ENCODE data around the gene ZNF791. TPM values are rescaled to one million over a fixed set of nuclear protein-coding genes. Genes with fewer than 3 reads are reported as not detected.

The ZNF791 gene
- total and polyA plus RNA-seq, 2 of the 13 experiments (the other 11 are each of a cell fraction or from before 2014, with no cell fraction given) = 12.8 to 17.4 TPM

- no peak for TF ChIP-seq MNT (IDR thresholded peaks at IDR 0.05)
Measured at GRCh38 chr19:12639901-12640613, 29.3 kb downstream of the ZNF791 start (continued).

GRCh38 chr19:12641456-12641855 is 30.7 kb downstream of the ZNF791 start:
- H3K27ac ChIP-seq (ENCODE audit: extremely low read length, insufficient read depth, low read length) = no peak overlapping the region
- TF ChIP-seq ISL2 (CRISPR knock-in tag; IDR thresholded peaks at IDR 0.05) (no peak), ELF1 (CRISPR knock-in tag; IDR thresholded peaks at IDR 0.05) (no peak), ZNF674 (CRISPR knock-in tag; IDR thresholded peaks at IDR 0.05; ENCODE audit: low read depth) (no peak), EZH2 (conservative IDR thresholded peaks at IDR 0.05; ENCODE audit: low read depth, low read length) (no peak), PCBP2 (optimal IDR thresholded peaks at IDR 0.05; ENCODE audit: low read depth, low read length, poor library complexity, severe bottlenecking) (no peak), ZFP1 (CRISPR knock-in tag; IDR thresholded peaks at IDR 0.05) (no peak), ZNF552 (CRISPR knock-in tag; IDR thresholded peaks at IDR 0.05; ENCODE audit: borderline replicate concordance) (no peak), FOXK2 (IDR thresholded peaks at IDR 0.05) (no peak), MEF2D (CRISPR knock-in tag; IDR thresholded peaks at IDR 0.05) (no peak), ZSCAN25 (CRISPR knock-in tag; IDR thresholded peaks at IDR 0.05) (no peak), CAMTA2 (CRISPR knock-in tag; IDR thresholded peaks at IDR 0.05; ENCODE audit: borderline replicate concordance) (no peak)
- ChIA-PET POLR2A (no interaction called here), CTCF (ENCODE audit: low intra/inter-chr PET ratio, low total read pairs) (no interaction called here)
- H3K4me1 ChIP-seq (ENCODE audit: insufficient read depth, low read length) = peaks cover 11% of the 10 kb centered on the region; the same call in 1 of the 2 replicates
- no peaks in the 10 kb centered on the region for H3K36me3 ChIP-seq (replicated peaks in 1 of 2; ENCODE audit: control insufficient read depth in 1 of 2, insufficient read depth in 2 of 2, low read length in 2 of 2)
- WGBS (ENCODE audit: low lambda C conversion rate) = 63% methylated on average over 8 of the region's 13 CpGs
- no peak overlapping the region for H3K4me3 ChIP-seq (replicated peaks in 1 of 3; ENCODE audit: insufficient read depth in 1 of 3, low read depth in 2 of 3, low read length in 3 of 3)
- no peak for DNase-seq (ENCODE audit: low spot score)
- no peaks in the 10 kb centered on the region for H3K9me3 ChIP-seq (ENCODE audit: low read length)
- no peak overlapping the region for H2AFZ ChIP-seq (ENCODE audit: low read length)
- FAIRE-seq = no peak
- no peak overlapping the region for H3K9ac ChIP-seq (ENCODE audit: insufficient read depth, low read depth, low read length)
- H3K27me3 ChIP-seq (ENCODE audit: control insufficient read depth in 1 of 2, insufficient read depth in 2 of 2, low read length in 2 of 2) = no peaks in the 10 kb centered on the region
- H3K4me2 ChIP-seq (ENCODE audit: low read depth, low read length) = no peak overlapping the region
- no peak for ATAC-seq
- intact Hi-C loops (cut with micrococcal nuclease; ENCODE audit: unreplicated experiment) = no loop called here
- in situ Hi-C loops (cut with HindIII; ENCODE audit: extremely low pct_ligation_motif_present, low pct_unique_long_range_greater_than_20kb) = no loop called here
- no TSS peak for BruUV-seq (replicated peaks)
- H3K79me2 ChIP-seq (ENCODE audit: insufficient read depth, low read length) = no peaks in the 10 kb centered on the region
- no peaks in the 10 kb centered on the region for H4K20me1 ChIP-seq (ENCODE audit: insufficient read depth, low read length)
